ENCODE data around the gene VASN.
"Not testable (repeated sequence)": the region's sequence is repeated elsewhere in the genome, so short reads cannot be mapped to it uniquely, and the experiment has no call there.

Gene VASN

DNA sequence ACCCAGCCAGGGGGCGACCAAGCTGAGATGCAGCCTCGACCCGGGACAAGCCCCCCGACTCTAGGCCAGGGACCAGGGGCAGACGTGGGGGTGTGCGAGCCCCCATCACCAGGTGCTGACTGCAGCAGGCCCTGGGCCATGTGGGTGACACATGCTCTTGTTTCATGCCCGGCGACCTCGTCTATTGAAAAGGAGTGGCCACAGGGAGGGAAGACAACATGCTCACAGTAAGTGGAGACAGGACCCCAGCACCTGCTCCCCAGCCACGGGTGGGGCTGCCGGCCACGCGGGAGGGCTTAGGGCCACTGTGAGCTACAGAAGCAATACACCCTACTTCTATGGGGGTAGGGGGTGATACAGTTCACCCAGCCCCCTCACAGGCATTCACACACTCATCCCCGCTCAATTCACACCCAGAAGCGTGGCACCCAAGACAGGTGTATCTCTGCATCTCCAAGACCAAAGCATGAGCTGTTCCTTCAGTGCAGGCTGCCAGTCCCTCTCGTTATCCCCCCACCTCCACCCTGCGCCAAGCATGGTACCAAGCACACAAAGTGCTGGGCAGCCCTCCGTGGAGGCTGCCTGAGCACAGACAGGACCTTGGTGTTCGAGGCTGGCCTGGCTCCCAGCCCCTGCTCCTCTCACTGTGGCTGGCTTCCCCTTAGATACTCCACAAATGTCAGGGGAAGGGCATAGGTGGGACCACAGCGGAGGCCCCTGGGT, 13.6 kb downstream of the VASN start:
- DNase-seq (ENCODE audit: low read depth, low spot score): no peak

DNA sequence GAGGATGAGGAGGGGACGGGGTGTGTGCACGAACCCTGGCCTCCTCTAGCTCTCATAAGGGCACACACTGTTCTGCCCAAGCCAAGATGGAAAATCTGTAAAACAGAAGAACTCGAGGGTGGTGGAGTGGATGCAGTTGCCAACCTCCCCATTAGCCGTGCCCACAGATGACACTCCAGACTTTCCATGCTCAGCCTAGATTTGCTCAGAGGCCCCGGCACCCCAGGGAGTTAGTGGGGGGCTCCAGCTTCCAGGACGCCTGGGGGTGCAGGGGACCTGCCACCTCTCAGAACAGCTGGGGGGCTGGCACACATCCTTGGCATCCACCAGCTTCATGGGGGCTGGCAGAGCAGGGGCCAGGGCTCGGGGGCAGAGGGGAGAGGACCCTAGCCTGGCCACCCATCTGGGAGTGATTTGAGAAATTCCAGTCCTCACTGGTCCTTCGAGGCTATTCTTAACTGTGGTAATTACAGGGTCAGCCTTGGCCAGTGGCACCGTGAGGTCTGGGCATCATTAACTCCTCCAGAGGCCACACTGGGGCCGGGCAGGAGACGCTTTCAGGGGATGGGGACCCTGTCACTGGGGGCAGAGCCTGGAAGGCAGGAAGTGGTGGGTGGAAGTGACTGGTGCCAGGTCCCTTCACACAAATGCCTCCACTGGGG, 14.3 kb downstream of the VASN start:
- DNase-seq (ENCODE audit: low read depth, low spot score): no peak

DNA sequence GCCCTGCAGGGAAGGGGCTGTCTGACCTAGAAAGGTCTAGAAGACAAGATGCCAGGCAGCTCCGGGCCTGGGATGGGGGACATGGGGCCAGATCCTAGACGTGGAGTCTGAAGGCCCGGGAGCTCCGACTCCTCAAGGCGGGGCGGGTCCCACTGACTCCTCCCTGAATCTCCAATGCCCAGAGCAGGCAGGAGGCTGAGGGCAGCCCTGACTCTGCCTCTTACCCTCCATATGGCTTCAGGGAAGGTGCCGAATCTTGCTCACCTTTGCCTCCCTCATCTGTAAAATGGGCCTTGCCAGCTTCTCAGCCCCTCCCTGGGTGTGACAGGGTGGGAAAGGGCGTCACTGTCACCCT, 14.8 kb downstream of the VASN start:
- DNase-seq (ENCODE audit: low read depth, low spot score): no peak

DNA sequence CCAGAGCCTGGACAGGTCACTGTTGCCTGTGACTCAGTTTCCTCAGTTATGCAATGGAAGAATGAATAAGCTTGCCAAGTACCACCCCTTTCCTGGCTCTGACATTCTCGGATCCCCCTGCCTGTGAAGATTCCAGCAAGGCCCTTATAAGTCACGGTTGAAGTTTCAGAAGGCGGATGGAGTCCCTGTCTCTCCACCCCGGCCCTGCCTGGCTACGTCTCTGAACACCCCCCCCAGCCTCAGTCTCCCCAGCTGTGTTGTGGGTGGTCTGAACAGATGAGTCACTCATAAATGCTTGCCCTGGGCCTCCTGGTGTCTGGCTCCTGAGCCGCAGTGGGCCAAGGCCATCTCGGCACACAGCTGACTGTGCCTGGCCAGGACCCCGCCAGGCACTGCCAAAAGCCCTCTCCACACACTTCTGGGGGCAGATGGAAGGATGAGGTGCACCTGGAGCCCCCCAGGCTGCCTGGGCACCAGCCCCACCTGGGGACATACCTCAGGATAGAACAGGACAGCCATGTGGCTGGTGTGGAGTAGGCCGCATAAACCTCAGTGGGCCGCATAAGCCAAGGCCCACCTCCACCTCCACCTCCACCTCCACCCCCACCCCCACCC, 15.4 kb downstream of the VASN start:
- DNase-seq (ENCODE audit: low read depth, low spot score): no peak

DNA sequence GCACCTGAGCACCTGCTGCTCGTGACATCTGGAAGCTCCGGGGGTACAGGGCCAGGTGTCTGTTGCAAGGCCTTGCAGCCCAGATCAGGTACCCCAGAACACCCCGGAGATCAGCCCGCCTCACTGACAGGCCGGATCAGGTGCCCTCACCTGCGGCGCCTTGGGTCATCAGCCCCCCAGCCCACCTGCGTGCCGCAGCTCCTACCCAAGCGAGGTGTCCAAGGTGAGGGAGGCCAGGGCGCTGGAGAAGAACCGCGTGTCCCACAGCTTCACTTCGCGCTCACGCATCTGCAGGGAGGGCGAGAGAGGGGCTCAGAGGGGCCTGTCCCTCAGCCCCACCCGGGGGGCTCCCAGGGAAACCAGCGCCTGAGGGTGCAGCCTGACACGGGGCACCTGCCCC, 16.1 kb downstream of the VASN start:
- DNase-seq (ENCODE audit: low read depth, low spot score): no peak

DNA sequence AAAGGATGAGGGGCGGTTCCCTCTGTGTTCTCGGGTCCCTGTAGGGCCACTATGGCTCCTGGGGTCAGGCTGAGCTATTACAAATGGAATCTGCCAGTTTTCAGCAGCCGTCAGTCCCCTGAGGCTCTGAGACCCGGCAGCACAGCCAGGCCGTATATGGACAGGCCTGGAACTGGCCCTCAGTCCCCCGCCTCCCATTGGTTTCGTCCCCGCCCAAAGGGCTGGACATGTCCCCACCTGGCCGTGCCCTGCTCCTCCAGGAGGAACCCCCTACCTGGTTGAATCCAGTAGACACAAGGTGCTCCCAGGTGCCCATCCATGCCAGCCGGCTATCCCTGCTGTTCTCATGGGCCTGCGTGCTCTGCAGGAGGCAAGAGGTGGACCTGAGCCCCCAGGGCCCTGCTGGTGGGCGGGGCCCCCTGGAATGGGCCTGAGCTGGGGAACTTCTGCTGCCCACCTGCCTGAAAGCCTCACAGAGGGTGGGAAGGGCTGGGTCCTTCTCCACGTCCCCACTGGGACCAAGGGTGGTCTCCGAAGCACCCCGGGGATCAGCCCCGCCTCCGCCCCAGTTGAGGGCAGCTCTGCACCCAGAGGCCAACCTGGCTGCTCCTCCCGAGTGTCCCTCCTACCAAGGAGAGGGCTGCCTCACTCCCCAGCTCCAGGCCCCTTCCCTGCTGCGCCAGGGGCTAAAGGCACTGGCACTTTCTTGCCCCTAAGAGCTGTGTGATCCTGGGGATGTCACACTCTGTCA, 16.8 kb downstream of the VASN start:
- peak; percentile 77 for DNase-seq (ENCODE audit: low read depth, low spot score)

DNA sequence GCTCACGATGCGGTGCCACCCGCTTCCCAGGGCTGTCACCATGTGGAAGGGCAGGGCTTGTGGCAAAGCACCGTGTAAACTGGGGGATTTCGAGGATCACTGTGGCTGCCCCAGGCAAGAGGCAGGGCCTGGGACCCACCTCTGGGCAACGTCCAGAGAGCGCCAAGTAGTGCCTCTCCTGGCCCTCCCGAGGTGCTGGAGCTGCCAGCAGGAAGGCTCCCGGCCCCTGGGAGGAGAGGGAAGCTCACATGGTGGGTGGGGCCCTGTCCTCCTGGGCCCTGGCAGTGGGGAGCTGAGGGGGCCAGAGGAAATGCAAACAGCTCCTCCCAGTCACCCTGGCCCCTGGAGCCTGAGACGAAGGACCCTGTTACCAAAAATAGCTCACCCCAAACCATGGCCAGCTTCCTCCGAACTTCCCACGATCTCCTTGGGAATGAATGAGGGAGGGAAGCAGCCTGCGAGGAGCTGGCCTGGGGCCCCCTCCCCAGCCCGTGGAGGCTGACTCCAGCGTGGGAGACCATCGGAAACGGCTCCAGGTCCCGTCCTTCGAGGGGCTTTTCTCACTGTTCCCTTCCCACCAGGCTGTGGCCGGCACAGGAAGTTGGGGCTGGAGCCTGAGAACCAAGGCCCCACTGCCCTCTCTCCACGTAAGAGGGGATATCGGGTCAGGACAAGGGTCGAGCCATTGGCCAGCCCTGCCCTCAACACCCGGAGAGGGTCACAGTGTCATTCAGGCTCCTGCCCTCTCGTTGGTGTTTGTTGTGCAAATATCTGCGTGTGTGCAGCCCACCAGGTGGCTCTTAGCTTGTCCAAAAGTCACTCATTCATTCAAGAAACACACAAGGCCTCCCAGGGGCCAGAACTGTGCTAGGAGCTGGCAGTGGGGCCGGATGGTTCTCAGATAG, 17.7 kb downstream of the VASN start:
- DNase-seq (ENCODE audit: low read depth, low spot score): no peak

DNA sequence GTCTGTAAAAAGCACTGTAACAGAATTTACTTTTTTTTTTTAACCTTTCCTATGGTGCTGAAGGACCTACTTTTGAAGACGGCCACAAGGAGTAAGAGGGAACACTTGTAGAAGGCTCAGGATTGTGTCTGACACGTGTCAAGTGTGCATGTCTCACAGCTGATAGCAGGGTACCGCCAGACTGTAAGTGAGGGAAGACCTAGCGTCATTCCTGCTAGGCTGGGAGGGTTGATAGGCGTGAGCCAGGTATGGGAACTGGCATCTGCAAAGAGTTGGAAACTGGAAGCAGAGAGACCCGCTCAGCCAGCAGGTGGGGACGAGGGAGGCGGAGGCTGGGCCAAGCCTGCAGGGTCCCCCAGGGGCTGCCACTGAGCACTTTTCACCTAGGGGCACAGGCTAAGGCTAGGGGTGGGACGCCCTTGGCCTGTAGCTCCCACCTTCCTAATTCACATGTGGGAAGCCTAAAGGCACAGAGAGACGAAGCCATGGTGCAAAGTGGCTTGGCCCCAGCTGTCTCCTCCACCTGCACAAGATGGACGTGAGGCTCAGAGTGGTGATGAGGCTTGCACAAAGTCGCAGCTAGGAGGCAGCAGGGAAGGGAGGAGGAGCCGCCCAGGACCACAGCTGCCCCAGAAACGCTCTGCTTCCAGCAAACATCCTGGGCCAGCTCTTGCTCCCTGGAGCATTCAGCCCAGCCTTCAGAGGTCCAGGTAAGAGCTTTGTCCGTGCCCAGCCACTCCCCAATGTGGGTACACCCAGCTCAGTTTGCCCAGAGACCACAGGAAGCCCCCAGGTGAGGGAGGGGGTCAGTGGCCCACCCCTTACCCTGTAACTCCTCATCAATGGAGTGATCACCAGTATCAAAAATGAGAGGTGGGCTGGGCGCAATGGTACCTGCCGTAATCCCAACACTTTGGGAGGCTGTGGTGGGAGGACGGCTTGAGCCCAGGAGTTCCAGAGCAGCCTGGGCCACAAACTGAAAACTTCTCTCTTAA, 18.9 kb downstream of the VASN start:
- DNase-seq (ENCODE audit: low read depth, low spot score): peak; percentile 47

DNA sequence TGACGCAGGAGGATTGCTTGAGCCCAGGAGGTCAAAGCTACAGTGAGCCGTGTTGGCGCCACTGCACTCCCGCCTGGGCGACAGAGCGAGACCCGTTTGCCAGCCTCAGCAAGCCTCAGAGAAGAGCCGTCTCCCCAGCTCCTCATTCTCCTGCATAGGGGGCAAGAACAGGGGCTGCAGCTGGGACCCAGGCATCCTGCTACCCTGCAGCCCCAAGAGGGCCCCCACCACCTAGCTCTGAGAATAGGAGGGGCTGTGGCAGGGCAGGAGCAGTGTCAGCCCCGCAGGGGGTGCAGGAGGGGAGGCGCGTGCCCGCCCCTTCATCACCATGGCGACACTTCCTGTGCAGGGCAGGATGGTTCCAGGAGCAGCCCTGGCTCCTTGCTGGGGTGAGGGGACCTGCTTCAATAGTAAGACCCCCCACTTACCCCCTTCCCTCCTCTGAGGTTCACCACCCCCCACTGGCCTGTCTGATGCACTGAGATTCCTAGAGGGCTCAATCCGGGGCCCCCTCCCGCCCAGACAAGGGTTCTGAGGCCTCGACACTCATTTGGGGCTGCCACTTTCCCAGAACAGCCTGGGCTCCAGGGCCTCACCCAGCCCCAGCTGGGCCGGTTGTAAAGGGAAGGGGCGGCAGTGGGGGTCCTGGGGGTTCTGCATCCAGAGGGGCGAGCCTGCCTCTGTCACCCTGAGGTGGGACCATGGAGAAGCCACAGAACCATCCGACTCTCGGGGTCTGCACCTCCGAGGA, 20.2 kb downstream of the VASN start:
- peak; percentile 48 for DNase-seq (ENCODE audit: low read depth, low spot score)

DNA sequence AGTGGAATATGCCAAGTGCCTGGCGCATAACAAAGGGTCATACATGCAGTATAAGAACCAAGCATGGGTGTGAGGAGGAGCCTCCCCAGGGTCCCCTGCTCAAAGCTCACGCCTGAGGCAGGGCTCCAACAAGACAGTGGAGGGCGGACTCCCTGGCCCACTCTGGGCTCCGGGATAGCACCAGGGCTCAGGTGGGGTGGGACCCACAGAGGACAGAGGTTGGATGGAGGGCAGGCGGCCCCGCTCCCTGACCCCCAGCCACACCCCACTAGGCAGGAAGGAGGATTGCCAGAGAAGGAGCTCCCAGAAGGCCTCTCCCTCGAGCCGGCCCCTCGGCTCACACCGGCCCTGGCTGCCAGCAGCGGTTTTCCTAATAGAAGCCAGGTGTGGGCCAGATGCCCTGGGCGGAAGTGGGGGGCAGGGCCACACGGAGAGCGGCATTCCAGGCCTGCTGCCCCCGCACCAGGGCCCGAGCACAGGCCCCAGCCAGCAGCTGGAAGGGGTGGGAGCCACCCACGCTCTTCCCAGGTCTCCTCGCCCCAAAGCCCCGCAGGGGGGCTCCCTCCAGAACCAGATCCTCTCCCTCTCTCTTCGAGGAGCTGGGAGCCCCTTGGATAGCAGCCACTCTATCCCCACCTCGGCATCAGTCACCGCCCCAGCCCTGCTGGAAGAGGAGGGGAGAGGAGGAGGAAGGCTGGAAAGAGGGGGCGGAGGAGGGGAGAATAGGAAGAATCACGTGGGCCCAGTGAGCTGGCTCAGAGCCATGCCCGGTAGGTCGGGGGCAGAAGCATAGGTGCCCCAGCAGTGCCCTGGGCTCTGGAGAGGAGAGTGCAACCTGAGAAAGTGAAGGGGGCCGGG, 21.0 kb downstream of the VASN start:
- peak; percentile 75 for DNase-seq (ENCODE audit: low read depth, low spot score)

DNA sequence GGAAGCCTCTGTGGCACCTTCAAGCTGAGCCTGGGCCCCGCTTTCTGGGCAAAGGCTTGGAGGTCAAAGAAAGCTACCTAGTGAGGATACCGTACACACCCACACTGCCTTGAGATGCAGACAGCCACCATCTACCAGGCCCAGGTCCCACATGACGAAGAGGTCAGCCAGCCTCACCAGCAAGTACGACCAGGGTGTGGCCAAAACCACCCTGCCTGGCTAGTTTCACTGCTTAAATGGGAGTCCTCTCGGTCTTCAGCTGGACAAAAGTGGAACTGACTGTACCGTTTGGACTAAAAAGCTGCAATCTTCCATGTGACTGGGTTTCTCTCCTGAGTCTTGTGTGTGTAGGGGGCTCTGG, 21.6 kb downstream of the VASN start:
- peak; percentile 28 for DNase-seq (ENCODE audit: low read depth, low spot score)

DNA sequence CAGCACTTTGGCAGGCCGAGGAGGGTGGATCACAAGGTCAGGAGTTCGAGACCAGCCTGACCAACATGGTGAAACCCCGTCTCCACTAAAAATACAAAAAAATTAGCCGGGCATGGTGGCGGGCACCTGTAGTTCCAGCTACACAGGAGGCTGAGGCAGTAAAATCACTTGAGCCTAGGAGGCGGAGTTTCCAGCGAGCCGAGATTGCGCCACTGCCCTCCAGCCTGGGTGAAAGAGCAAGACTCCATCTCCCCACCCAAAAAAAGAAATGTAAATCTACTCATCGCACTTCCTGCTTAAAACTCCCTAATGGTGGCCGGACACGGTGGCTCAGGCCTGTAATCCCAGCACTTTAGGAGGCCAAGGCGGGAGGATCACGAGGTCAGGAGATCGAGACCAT, 22.2 kb downstream of the VASN start:
- DNase-seq (ENCODE audit: low read depth, low spot score): not testable (repeated sequence)

DNA sequence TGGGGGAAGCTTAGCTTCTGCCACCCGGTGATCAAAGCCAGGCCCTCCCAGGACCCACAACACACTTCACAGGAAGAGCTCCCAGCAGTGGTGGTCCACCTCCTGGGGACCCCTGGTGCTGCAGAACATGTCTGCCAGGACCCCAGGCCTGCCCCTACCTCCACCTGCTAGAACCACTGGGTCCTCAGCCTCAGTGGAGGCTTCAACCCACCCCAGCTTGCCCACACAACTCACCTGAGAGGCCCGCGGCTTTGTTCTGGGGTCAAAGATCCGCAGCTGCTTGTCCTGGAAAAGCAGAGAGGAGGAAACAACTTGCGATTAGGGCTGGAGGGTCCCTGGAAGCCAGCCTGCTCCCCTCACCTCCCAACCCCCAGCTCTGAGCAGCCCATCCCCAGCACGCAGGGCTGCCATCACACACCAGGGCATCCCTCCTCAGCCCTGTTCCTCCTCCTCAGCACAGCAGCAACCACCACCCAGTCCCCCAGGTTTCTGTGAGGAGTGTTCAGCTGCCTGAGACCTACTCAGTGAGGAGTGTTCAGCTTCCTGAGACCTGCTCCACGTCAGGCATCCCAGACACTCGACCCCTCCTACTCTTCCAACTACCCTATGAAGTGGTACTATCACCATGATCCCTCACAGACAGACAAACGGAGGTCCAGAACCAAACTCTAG, 23.5 kb downstream of the VASN start:
- DNase-seq (ENCODE audit: low read depth, low spot score): no peak

DNA sequence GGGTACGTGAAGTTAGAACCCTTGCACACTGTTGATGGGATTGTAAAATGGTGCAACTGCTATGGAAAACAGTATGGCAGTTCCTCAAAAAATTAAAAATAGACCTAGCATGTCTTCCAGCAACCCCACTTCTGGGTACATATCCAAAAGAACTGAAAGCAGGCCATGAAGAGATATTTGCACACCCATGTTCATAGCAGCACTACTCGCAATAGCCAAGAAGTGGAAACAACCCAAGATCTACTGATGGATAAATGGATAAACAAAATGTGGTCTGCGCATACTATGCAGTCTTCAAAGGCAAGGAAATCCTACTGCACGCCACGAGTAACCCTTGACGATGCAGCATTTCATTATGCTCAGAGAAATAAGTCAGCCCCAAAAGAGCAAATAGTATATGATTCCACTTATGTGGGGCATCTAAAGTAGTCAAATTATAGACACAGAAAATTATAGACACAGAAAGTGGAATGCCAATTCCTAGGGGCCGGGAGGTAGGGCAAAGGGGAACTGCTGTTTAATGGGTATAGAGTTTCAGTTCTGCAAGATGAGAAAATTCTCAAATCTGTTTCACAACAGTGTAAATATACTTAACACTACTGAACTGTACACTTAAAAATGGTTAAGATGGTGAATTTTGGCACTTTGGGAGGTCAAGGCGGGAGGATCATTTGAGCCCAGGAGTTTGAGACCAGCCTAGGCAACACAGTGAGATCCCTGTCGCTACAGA, 27.5 kb downstream of the VASN start:
- no peak for DNase-seq (ENCODE audit: low read depth, low spot score)

DNA sequence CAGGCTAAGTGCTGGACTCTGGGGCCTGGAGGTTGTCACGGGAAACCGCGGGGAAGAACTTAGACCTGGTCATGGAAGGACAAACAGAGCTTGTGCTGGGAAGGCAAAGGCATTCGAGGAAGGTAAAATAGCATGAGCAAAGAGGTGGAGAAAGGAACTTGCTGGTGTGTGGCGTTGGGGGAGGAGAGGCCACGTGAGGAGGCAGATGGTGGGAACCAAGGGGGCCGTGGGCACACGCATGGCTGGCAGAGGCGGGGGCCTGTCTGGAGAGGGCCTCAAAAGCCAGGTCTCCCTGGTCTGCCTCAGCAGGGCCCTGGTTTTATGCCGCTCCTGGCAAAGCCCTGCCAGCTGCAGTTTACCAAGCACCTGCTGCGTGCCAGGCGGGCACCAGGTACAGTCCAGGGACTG, 29.4 kb downstream of the VASN start:
- DNase-seq (ENCODE audit: low read depth, low spot score): no peak

DNA sequence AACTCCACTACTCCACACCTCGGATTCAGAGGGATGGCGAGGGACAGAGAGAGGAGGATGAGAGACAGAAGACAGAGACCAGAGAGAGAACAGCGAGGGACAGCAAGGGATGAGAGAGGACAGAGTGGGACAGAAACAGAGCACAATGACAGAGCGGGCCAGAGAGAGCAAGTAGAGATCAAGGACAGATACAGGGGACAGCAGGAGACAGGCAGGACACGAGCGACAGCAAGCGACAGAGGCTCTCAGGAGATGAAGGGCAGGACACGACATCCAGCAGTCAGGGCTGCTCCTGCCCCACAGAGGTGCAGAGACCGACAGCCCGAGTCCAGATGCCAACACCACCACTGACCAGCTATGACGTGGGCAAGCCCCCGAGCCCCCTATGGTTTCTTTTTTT, 29.9 kb downstream of the VASN start:
- DNase-seq (ENCODE audit: low read depth, low spot score): no peak

DNA sequence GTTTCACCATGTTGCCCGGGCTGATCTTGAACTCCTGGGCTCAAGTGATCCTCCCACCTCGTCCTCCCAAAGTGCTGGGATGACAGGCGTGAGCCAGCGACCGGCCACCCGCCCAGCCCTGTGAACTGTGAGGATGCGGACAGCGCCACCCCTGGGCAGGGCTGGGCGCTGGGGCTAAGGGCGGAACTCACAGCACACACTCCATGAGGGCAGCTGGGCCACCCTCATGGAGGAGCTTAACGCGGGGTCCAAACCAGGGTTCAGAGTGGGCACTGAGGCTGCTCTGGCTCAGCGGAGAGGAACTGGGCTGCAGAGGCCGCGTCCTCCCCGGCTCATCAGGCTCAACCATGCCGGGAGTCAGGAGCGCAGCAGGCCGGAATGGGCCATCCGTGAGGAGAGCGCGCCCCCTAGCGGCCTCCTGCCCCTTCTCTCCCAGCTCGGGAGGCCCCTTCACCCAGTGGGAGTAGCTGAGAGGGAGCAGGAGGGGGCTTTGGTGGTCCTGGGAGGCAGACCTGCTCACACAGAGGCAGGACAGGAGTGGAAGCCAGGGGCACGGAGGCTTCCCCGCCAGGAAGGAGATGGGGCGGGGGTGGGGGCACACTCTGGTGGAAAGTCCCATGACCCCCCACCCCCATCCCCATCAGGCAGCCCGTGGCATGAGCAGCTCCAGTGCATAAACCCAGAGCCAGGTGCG, 30.9 kb downstream of the VASN start:
- DNase-seq (ENCODE audit: low read depth, low spot score): peak; percentile 90
